Measurements from ENCODE around the gene CMTM5. TPM values are rescaled to one million over a fixed set of nuclear protein-coding genes. Genes with fewer than 3 reads are reported as not detected.

The CMTM5 gene
- total RNA-seq, 1 donor from 2014 or later: 2.0 TPM

GRCh38 chr14:23364164-23365035, 12.4 kb upstream of the CMTM5 start:
- Mint-ChIP-seq H3K27ac (ENCODE audit: unreplicated experiment) (peak overlapping the region; percentile 100), H3K9me3 (no peaks in the 10 kb centered on the region), H3K4me3 (peak overlapping the region; percentile 94), H3K27me3 (ENCODE audit: low read depth) (peaks cover 2% of the 10 kb centered on the region), H3K4me1 (peaks cover 46% of the 10 kb centered on the region), H3K36me3 (ENCODE audit: low read depth) (peaks cover 10% of the 10 kb centered on the region)
- DNase-seq (ENCODE audit: low read depth, low spot score): peak; percentile 30
- no peak for TF ChIP-seq CTCF (conservative IDR thresholded peaks at IDR 0.05)

- Mint-ChIP-seq H3K36me3 (ENCODE audit: low read depth) (peaks cover 10% of the 10 kb centered on the region), H3K4me3 (peak within 1 kb of the TSS; percentile 94), H3K27me3 (ENCODE audit: low read depth) (peaks cover 2% of the 10 kb centered on the region), H3K27ac (ENCODE audit: unreplicated experiment) (peak within 1 kb of the TSS; percentile 100), H3K9me3 (no peaks in the 10 kb centered on the region), H3K4me1 (peaks cover 46% of the 10 kb centered on the region)
- DNase-seq (ENCODE audit: low read depth, low spot score): peak; percentile 30
- TF ChIP-seq CTCF (conservative IDR thresholded peaks at IDR 0.05): no peak
Observed at GRCh38 chr14:23365036-23365731, 11.7 kb upstream of the CMTM5 start, which contains the start of gene EFS. TSS of gene EFS (minus strand) at chr14:23365172. CDS start at chr14:23365025, 147 bp downstream.

- peaks cover 2% of the 10 kb centered on the region for H3K27me3 Mint-ChIP-seq (ENCODE audit: low read depth)
- H3K4me3 Mint-ChIP-seq: peak overlapping the region; percentile 85
- peaks cover 45% of the 10 kb centered on the region for H3K4me1 Mint-ChIP-seq
- no peaks in the 10 kb centered on the region for H3K9me3 Mint-ChIP-seq
- peak; percentile 22 for DNase-seq (ENCODE audit: low read depth, low spot score)
- peaks cover 9% of the 10 kb centered on the region for H3K36me3 Mint-ChIP-seq (ENCODE audit: low read depth)
- TF ChIP-seq CTCF (conservative IDR thresholded peaks at IDR 0.05): no peak
- H3K27ac Mint-ChIP-seq (ENCODE audit: unreplicated experiment): peak overlapping the region; percentile 35
Observed at GRCh38 chr14:23365732-23366425, 11.0 kb upstream of the CMTM5 start.

- Mint-ChIP-seq H3K36me3 (ENCODE audit: low read depth) (peaks cover 6% of the 10 kb centered on the region), H3K9me3 (no peaks in the 10 kb centered on the region), H3K27ac (ENCODE audit: unreplicated experiment) (peak overlapping the region; percentile 97), H3K4me1 (peaks cover 39% of the 10 kb centered on the region), H3K27me3 (ENCODE audit: low read depth) (peaks cover 2% of the 10 kb centered on the region), H3K4me3 (peak overlapping the region; percentile 85)
- no peak for TF ChIP-seq CTCF (conservative IDR thresholded peaks at IDR 0.05)
- DNase-seq (ENCODE audit: low read depth, low spot score): peak; percentile 77
Observed at GRCh38 chr14:23366426-23366921, 10.4 kb upstream of the CMTM5 start.

GRCh38 chr14:23370221-23370620, 6.6 kb upstream of the CMTM5 start:
- DNase-seq (ENCODE audit: low read depth, low spot score): no peak
- no peaks in the 10 kb centered on the region for H3K27me3 Mint-ChIP-seq (ENCODE audit: low read depth)
- H3K9me3 Mint-ChIP-seq: no peaks in the 10 kb centered on the region
- H3K36me3 Mint-ChIP-seq (ENCODE audit: low read depth): no peaks in the 10 kb centered on the region
- TF ChIP-seq CTCF (conservative IDR thresholded peaks at IDR 0.05): no peak
- no peak overlapping the region for H3K27ac Mint-ChIP-seq (ENCODE audit: unreplicated experiment)
- no peak overlapping the region for H3K4me3 Mint-ChIP-seq
- H3K4me1 Mint-ChIP-seq: peaks cover 13% of the 10 kb centered on the region

All from neural crest cell (in vitro differentiated cells).